GM19025 (cell line): ENCODE data around the gene CDH2.

Experiments
- ATAC-seq: cut with Tn5 transposase; IDR thresholded peaks from one replicate; pipeline ENCODE4 v1.9.1; 2021; ENCODE audit warnings: mild to moderate bottlenecking, low read depth, moderate library complexity; ENCODE audit not compliant: unreplicated experiment

The CDH2 gene

DNA sequence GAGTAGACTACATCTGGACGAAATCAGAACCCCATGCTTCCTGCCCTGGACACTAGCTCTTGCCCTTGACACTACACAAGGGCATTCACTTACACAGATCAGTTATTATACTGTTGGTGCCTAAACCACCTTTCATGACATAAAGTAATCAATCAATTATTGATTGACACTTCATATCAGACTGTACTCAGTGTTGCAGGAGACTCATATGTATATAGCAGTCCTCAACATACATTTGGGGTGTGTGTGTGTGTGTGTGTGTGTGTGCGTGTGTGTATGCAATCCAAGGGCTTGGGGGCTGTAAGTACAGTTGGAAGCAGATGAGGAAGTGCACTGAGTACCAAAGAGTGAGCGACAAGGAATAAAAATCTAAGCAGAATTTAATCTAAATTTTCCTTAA lies 5.1 kb downstream of the CDH2 start:
- ATAC-seq: no peak

DNA sequence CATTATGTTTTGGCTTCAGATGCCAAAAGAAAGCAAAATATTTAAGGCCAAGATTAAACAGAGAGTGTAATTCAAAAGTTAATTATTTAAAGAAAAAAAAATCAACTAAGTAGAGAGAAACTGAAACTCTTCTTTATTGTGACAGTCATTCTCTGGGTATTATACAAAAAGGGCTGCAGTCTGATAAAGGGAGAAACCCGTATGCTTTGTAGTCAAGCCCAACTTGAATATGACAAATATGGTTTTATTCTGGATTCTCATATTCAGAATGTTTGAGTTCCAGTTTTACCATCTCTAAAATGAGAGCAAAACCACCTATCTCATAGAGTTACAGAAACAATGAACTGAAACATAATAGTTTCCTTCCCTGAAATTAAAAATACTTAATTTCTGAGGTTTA lies 8.2 kb downstream of the CDH2 start:
- ATAC-seq: no peak

DNA sequence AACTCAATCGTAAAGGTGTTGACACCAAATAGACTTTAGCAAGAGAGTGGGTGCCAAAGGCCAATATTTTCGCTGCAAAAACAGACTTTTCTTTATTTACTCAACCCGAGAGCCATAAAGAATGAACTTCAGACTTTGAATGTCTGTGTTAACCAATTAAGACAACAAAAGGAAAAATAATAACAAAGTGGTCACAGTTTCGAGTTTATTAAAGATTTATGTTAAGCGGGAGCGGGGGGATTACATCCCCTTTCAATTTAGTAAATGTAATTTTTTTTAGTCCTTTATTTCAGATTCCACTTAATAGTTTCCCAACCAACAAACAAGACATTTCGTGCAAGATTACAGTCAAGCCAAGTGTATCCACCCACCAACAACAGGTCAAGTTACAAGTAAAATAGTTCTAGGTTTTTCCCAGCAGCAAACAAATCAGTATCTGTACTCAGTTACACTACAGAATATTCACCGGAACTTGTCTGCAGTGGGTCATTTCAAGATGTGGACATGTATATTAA lies 9.0 kb downstream of the CDH2 start:
- ATAC-seq: no peak

DNA sequence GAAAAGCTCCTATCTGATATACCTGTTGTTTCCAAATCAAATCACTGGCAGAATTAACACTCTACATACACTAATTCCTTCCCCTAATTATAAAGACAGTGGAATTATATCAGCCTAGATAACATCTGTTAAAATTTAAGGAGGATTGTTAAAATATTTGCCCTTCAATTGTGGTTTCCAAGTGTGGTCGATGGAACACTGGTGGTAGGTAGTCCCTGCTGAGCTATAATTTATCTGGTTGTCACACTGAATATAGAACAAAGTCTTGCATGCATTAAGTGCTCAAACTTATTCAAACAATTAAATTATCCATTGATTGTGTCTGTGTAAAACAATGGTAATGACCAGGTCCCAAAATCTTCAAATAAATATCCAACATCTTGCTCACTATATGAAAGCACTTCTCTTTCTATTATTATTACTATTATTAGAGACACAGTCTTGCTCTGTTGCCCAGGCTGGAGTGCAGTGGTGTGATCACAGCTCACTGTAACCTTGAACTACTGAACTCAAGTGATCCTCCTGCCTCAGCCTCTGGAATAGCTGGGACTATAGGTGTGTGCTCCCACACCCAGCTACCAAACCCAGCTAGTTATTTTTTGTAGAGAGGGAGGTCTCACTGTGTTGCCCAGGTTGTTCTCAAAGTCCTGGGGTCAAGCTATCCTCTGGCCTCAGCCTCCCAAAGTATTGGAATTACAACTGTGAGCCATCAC lies 12.0 kb downstream of the CDH2 start:
- no peak for ATAC-seq

DNA sequence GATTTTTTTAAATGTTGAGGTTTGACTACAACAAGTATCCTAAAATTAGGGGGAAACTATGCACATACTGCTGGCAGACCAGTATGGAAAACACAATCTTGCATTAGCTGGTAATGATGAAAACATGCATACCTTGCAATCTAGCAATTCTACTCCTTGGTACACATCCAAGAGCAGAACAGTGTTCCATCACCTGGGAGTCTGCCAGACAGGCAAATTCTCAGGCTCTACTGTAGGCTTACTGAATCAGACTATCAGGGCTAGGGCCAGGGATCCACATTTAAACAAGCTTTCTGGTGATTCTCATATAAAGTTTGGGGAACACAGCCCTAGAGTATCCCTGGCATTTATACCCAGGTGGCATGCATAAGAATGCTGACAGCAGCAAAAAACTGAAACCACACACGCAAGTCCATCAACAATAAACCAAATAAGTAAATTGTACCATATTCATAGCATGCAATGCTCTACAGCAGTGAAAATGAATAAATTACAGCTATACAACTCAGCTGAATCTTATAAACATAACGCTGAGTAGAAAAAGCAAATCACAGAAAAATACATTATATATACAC lies 13.6 kb downstream of the CDH2 start:
- no peak for ATAC-seq

DNA sequence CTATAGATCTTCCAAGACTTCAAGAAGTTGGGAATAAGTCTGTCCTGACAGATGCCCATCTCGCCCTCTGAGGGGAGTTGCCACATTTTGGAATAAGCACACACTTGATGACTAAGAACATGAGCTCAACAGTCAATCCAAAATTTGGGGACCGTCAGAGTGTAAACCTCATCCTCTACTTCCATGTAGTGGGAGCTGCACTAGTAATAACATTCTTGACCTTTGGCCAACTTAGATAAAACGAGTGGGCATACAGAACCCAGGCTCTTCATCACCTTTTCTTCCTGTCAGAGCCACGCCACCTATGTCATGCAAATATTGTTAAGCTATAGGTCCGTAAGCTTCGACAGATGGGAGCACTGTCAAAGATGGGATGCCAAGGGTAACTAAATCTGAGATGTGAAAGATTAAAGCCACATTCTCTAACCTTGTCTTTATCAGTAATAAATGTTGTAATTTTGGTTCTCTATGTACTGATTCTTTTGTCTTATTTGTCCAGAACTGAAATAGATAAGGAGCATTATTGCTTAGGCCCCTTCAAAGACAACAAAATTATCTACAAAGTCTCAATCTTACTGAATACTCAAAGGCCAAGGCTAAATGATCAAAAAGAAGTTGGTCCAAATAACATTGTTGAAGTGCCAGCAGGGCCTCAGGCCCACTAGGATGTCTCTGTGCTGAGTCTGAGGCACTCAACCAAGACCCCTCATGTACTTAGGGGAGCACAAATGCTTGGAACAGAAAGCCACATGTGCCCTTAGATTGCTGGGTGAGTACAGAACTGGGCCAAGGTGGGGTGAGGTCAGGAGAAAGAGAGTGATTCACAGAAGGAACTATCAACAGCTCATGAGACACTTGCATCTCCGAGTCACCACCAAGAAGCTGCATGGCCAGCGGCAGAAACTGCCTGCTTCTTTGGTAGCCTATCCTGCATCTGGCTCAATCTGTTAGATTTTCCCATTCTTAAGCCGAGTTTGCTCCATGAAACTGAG lies 15.0 kb downstream of the CDH2 start:
- no peak for ATAC-seq

DNA sequence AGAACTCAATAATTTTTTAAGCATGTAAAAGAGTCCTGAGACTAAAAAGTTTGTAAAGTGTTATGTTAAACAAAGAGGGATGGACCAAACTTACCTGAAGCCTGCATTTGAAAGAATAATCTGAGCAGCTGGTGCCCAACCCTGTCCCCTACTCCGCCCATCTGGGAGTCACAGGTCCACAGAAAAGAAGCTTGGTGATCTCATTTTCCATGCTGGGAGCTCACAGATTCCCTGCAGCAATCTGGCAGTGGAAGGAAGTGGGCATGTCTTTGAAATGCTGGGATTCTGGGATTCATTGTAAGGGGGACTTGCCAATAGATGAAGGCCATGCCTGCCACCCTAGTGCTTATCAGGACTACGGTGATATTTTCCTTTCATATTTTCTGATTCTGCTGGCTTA lies 17.9 kb downstream of the CDH2 start:
- ATAC-seq: no peak

DNA sequence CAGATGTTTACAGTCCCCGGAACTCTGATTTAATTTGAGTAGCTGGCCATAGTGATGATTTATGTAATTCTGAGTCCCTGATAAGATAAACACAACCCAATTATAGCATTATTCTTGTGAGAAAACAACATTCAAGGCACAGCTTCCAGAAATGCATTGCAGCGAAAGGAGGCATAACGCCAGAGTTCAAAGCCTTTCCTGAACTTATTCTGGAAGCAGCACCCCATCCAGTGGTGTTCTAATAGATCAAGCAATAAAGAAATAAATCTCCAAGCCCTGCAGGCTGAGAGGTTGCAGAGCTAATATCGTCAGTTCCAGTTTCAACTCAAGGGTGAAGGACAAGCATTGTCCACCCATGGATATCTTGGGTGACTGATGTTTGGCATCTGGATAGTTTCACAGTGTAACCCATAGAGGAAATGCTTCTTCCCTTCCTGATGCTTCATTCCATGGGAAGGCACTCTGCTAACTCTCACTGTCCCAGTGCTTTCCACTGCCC lies 18.8 kb downstream of the CDH2 start:
- ATAC-seq: no peak

DNA sequence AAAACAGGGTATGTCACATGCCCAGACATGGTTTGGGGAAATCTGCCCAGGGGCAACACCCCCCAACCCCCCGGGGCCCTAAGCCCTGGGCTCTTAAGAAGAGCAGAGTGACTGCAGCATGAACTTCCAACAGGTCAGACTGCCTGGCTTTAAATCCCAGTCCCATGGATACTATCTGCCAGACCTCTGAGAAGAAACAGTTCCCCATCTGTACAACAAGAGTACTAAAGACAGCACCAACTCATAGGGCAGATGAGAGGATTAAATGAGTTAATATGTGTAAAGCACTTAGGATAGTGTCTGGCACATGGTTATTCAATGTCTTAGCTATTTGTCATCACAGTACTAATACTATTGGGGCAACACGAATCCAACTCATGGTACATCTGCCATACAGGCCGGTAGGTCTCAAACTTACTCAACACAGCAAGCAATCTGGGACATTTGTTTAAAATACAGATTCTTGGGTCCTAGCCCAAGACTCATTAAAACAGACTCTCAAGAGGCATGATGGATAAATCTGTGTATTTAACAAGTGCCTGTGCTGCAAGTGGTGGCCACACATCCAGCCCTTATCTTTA lies 23.4 kb downstream of the CDH2 start:
- ATAC-seq: no peak

DNA sequence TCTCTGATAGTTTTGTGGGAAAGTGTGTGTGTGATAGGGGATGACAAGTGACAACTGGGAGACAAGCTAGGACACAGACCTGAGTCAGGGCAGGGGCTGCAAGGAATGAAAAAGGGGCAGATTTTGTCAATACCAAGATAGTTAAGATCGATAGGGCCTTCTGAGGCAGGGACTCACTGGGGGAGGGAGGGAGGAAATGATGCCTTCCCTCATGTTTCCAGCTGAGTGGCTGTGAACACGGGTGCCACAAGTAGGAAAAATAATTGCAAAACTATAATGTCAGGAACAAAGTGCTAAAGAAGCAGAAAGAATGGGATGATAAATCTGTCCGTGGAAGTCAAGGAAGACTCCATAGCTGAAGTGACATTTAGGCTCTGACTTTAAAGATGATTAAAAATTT lies 24.2 kb downstream of the CDH2 start:
- no peak for ATAC-seq

DNA sequence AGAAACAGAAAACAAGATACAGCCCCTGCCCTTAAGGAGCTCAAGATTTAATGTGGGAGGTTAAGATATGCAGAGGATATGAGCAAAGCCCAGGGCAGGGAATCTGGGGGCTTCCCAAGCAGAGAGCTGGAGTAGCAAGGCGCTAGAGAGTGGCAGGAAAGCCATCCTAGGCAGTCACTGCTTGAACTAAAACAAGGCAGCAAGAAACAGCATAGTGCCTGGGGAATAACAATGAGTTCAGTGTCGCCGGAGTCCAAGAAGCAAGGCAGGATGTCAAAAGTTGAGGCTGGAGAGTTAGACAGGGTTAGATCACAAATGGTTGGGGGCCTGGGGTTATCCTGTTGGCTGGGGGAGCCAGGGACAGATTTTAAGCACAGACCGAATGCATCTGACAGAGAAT lies 24.6 kb downstream of the CDH2 start:
- ATAC-seq: no peak

DNA sequence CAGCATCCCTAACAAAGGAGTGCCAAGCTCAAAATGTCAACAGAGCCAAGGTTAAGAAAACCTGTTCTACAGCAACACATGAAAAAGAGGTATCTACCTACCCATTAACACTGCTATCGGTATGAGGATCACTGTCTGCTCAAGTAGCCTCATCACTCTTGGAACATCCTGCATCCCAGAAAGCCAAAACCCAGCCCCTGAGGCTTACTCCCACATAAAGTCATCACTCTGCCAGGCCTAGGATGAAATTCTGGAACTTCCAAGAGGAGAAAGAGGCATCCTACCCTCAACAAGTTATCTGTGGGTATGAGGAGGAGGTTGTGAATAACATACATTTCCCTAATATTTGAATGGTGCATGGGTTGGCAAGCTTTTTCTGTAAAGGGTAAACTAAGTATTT lies 25.5 kb downstream of the CDH2 start:
- ATAC-seq: no peak

DNA sequence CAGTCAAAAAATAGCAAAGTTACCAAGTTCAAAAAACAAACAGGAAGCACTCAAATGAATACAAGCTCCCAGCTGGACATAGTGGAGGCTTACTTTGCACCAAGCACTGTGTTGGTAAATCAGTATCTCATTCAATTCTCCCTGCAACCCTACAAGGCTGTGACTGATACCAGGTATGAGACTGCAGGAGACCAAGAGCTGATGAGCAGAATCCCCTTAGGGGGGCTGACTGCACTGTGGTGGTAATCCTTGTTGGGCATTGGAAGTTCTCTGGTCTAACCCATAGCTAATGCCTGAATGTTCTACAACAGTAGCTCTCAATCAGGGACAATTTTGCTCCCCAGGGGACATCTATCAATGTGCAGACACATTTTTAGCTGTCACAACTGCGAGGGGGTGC lies 26.0 kb downstream of the CDH2 start:
- ATAC-seq: no peak

DNA sequence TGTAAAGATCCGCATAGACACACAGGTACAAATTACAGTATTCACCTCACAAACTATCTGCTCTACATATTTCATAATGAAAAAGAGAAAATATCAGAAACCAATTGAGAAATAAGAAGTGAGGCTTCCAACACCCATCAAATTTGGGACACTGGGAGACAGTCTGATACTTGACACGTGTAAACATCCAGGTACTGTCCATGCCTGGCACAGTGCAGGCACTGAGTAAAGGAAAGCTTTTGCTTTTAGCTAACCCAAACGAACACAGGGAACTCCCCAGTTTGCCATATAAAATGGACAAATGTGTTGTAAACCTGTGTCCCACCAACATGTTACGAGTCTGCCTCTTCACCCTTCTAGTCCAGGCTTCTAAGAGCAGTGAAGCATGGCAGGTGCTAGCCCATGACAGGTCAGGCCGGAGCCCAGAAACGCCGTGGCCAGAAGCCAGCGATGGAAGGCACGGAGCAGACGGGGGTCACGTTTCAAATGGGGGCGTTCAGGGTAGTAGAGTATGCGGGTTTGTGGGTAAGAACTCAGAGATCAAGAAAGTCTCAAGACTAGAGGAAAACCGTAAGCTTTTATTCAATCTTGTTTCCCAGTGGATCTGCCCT lies 27.0 kb downstream of the CDH2 start:
- ATAC-seq: no peak

DNA sequence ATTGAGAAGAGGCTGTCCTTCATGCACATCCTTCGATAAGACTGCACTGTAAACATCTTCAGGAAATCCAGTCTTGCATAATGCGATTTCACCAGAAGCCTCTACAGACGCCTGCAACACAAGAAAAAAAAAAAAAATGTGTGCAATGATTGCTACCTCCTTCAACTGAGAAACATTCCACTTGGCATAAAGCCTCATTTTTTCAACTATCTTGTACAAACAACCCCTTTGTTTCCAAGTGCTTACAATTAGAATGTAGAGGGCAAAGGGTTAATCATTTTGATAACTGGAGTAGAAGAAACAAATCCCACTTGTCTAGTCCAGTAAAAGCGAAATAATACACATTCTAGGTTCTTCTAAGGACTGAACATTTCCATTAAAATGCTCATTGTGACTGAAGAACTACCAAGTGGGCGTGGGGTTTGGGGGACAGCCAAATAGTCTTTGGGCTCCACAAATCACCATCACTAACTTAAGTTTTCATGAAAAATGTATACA lies 29.2 kb downstream of the CDH2 start:
- ATAC-seq: no peak

DNA sequence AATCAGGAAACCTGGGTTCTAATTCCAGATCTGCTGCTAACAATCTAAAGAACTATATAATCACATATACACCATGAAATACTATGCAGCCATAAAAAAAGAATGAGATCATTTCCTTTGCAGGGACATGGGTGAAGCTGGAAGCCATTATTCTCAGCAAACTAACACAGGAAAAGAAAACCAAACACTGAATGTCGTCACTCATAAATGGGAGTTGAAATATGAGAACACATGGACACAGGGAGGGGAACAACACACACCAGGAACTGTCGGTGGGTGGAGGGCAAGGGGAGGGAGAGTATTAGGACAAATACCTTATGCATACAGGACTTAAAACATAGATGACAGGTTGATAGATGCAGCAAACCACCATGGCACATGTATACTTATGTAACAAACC lies 33.2 kb downstream of the CDH2 start:
- no peak for ATAC-seq

DNA sequence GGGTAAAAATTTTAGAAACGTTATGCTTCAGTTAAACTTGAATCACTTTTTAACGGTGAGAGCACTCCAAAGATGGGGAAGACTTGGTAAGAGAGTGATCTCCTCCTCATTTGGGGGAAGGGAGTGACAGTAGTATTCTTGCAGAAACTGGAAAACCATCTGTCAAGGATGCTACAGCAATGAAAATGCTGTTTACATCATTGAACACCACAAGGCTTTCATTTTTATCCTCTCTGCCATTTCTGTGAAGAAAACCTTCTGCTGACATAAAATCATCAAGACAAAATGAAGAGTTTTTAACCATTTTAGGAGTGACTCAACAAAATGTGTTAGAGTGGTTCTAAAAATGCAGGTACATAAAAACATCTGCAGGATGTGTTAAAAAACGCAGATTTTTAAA lies 38.1 kb downstream of the CDH2 start:
- ATAC-seq: no peak

DNA sequence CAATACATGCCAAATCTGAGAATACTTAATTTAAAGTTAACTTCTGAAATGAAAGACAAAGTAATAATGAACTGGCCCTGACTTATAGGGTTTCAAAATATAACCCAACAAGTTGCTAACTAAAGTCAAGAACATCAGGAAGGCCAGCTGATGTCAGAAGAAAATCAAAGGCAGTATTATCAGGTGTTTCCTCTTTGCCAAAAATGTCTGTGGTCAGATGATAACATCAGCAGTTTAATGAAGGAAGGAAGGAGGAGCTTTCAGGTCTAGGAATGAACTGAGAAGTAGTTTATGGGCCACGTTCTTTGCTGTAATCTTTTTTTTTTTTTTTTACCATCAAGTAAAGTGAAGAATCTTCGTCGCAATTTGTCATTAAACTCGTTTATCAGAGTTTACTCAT lies 40.9 kb downstream of the CDH2 start:
- ATAC-seq: no peak

DNA sequence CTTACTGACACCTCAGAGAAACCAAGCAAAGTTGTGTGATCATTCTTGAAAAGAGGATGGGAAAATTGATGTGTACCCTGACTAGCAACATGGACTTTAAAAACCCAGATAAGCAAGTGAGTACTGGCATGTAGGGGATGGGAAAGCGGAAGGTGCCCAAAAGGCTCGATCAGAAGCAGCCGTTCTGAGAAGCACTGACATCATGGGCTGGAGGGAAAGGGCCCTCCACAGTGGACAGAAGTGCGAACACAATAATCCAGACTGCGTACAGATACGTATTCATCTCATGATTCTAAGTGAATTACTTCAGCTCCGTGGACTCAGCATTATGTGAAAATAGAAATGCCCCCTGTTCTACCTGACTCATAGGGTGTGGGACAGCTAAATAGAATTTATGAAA lies 42.2 kb downstream of the CDH2 start:
- no peak for ATAC-seq

DNA sequence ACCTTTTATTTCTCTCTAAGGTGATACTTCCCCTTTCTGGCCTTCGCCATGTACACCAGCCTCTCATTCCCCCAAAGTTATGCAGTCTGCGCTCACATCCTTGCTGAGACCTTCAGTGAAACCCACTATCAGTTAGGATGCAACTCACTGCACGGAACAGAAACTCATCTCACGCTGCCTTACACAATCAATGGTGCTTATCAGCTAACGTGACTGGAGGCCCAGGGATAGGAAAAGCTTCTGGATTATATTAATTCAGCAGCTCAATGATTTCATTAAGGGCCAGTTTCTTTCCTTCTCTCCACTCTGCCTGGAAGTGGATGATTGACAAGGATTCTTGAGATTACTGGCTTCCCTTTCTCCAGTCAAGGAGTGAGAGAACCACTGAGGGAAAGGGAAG lies 44.8 kb downstream of the CDH2 start:
- no peak for ATAC-seq
